ENCODE measurements around the gene DAPL1. TPM values are rescaled to one million over a fixed set of nuclear protein-coding genes. Genes with fewer than 3 reads are reported as not detected.

Gene DAPL1
- polyA plus RNA-seq, 1 experiment = not detected

DNA sequence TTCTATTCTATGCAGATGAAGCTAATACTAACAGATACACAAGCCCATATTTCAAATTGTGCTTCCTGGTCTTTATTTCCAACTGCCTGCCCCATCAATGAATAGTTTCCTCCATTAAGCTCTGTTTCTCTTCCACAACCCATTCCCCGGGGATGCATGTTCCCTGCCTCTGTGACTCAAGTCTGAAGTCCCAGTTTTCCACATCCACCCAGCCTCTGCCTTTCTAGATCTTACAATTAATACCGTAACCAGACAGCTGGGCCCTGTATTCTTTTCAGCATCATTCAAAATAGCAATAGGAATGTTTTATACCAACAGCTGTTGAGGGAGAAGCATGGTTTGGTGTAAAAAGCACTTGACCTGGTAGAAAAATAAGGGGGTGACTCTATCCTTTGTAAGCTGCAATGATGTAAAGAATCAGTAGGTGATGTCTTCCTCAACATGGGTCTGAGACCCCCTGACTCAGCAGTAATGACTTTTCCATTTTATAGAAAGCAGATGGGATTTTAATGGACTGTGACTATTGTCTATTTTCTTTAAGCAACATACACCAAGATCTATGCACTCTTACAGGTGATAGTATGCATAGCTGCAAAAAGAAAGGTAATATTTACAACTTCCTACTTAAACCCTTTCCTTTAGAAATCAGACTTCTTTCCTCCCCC is 46.1 kb upstream of the DAPL1 start:
- CTCF ChIA-PET = interaction anchor here (0.6 to 11.5 kb wide), 6 partner anchors 12 to 724 kb away, joined by 3 to 131 read pairs (median 4); no protein-coding TSS in a partner anchor

GRCh38 chr2:158750458-158751125 is 44.5 kb upstream of the DAPL1 start:
- Histone ChIP-seq H3K36me3 (ENCODE audit: control insufficient read depth, insufficient read depth, low read length) (no peaks in the 10 kb centered on the region), H3K4me3 (ENCODE audit: low read depth, low read length) (no peak overlapping the region), H3K27me3 (ENCODE audit: control insufficient read depth, insufficient read depth, low read length) (peaks cover 3% of the 10 kb centered on the region; the same call in 1 of the 2 replicates)
- DNase-seq (ENCODE audit: low read depth) = no peak
- ChIA-PET POLR2A (no interaction called here), CTCF (interaction anchor here (0.6 to 11.5 kb wide), 5 partner anchors 8 to 717 kb away, joined by 3 to 131 read pairs (median 5); no protein-coding TSS in a partner anchor)
- TF ChIP-seq CTCF (IDR thresholded peaks at IDR 0.05; ENCODE audit: insufficient read depth, low read depth, low read length) = no peak

More for the DNA sequence above, 46.1 kb upstream of the DAPL1 start:
- POLR2A ChIA-PET = no interaction called here
- Histone ChIP-seq H3K4me3 (ENCODE audit: low read depth, low read length) (no peak overlapping the region), H3K36me3 (ENCODE audit: control insufficient read depth, insufficient read depth, low read length) (no peaks in the 10 kb centered on the region), H3K27me3 (ENCODE audit: control insufficient read depth, insufficient read depth, low read length) (peaks cover 3% of the 10 kb centered on the region; the same call in 1 of the 2 replicates)
- no peak for TF ChIP-seq CTCF (IDR thresholded peaks at IDR 0.05; ENCODE audit: insufficient read depth, low read depth, low read length)
- no peak for DNase-seq (ENCODE audit: low read depth)

DNA sequence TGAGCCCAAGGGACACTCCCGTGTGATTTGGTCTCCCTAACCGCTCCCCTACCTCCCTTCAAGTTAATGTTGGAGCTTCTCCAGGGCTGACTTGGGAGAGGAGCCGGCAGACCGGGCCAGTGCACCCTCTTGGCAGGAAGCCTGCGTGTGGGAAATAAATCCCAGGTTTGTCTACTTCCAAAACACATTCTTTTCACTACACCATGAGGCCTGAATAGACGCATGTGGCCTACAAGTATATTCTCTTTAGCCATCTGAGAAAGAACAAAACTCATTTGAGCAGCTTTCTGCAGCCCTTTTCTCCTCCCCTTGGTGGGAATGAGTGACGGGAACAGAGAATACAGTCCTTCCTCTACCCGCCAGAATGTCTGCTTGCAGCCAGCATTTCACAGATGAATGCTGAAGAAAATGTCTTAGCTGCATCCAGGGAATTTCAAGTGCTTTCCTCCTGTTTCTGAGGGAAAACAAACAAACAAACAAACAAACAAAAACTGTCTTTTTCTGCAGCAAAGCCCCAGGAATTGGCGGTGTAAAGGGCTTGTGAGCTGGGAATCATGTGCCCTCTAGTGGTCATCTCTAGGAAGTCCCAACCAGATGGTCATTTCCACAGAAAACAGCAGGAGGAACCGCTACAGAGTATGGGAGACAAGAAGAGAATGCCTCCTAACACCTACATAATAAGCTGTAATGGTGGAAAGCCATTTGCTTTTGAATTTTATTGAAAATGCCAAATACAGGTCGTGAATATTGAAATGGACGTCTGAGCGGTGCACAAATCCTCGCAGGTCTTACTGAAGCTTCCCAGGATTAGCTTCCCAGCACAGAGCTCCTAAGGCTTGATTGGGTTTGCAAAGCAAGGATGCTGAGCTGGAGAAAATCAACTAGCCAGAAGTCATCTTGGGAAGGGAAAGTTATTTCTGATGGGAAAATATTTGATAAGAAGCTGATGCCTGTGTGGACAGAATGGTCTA is 41.2 kb upstream of the DAPL1 start:
- peaks cover 3% of the 10 kb centered on the region; the same call in 1 of the 2 replicates for H3K27me3 ChIP-seq (ENCODE audit: control insufficient read depth, insufficient read depth, low read length)
- ChIA-PET POLR2A (interaction anchor here (0.7 kb wide), 1 partner anchor 731 kb away, joined by 3 read pairs; no protein-coding TSS in a partner anchor), CTCF (interaction anchor here (0.5 to 7.3 kb wide), 30 partner anchors 10 to 1913 kb away, joined by 3 to 96 read pairs (median 3); no protein-coding TSS in a partner anchor)
- H3K4me3 ChIP-seq (ENCODE audit: low read depth, low read length) = no peak overlapping the region
- DNase-seq (ENCODE audit: low read depth) = no peak
- H3K36me3 ChIP-seq (ENCODE audit: control insufficient read depth, insufficient read depth, low read length) = no peaks in the 10 kb centered on the region
- TF ChIP-seq CTCF (IDR thresholded peaks at IDR 0.05; ENCODE audit: insufficient read depth, low read depth, low read length) = peak; percentile 83

DNA sequence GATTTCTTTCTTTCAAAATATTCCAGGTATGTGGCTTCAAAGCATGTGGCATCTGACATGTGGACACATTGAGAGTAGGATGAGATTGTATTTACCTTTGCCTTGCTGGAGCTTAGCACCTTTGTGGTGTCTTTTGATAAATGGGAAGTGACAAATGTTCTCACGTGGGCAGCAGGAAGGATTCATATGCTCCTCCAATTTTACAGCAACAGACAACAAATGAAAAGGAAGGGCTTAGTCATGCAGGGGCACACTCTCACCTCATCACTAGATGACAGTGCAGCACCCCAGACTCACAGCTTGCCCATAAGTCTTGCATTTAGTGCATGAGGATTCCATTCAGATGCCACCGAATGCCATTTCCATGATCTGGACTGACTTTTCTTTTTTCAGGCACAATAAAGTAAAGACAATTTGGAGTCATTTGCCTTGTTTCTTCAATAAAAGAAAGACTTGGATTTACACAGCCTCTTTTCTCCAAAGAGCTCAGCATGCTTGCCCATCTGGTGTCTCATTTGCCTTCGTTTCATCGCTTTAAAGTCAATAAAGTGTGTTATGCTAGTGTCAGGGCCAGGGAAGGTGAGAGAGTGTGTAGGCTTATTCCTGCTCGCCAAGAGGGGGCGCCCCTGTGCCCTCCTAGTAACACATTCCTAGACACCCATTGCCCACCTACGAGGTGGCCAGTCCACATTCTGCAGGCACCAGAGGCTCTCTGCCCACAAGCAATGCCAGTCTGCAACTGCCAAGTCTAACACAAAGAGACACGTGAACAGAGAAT is 39.6 kb upstream of the DAPL1 start:
- Histone ChIP-seq H3K36me3 (ENCODE audit: control insufficient read depth, insufficient read depth, low read length) (no peaks in the 10 kb centered on the region), H3K27me3 (ENCODE audit: control insufficient read depth, insufficient read depth, low read length) (peaks cover 3% of the 10 kb centered on the region; the same call in 1 of the 2 replicates), H3K4me3 (ENCODE audit: low read depth, low read length) (no peak overlapping the region)
- ChIA-PET CTCF (interaction anchor here (0.7 to 7.3 kb wide), 11 partner anchors 9 to 922 kb away, joined by 3 to 96 read pairs (median 29); no protein-coding TSS in a partner anchor), POLR2A (no interaction called here)
- no peak for DNase-seq (ENCODE audit: low read depth)
- peak; percentile 36 for TF ChIP-seq CTCF (IDR thresholded peaks at IDR 0.05; ENCODE audit: insufficient read depth, low read depth, low read length)
